ENCODE data around the gene TACR2. TPM values are rescaled to one million over a fixed set of nuclear protein-coding genes. Genes with fewer than 3 reads are reported as not detected.

TACR2 gene
- total RNA-seq, 2 experiments from 2014 or later, result not detected

DNA sequence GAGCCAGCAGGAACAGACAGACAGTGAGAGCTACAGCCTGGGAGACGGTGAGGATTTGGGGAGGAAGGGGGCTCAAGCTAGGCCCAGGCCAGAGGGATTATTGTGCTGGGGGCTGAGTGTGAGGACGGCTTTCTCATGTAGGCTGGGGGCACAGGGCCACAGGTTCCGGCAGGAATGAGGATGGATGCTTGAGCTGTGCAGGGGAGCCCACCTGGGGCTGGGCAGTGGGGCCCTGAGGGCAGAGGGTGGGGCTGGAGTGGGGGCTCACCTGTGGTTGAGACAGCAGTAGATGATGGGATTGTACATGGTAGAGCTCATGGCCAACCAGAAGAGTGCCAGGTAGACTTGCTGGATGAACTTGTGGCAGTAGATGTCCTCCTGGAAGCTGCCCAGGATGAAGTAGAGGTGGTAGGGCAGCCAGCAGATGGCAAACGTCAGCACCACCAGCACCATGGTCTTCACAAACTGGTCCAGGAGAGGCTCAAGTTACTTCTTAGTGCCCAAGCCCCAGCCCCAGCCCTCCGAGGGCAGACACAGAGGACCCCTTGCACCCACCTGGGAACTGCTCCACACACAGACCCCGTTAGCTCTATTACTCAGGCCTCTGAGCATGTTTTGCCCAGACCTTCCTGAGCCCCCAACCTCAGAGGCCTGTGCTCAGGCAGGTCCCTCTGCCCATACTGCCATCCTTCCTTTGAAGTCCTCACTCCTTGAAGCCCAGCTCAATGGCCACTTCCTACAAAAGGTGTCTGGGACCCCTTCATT is 9.7 kb downstream of the TACR2 start:
- Histone ChIP-seq H3K27me3 (ENCODE audit: control insufficient read depth in 1 of 2, insufficient read depth in 2 of 2, low read length in 2 of 2) (no peaks in the 10 kb centered on the region), H3K9me3 (ENCODE audit: control insufficient read depth in 1 of 2, insufficient read depth in 1 of 2, low read length in 2 of 2) (no peaks in the 10 kb centered on the region), H3K4me1 (ENCODE audit: insufficient read depth, low read length) (peaks cover 21% of the 10 kb centered on the region), H3K27ac (ENCODE audit: low read depth in 1 of 2, low read length in 2 of 2) (no peak overlapping the region), H3K4me3 (ENCODE audit: low read length) (no peak overlapping the region), H3K36me3 (ENCODE audit: insufficient read depth, low read length) (peaks cover 19% of the 10 kb centered on the region)
- Mint-ChIP-seq H3K9me3 (no peaks in the 10 kb centered on the region), H3K36me3 (ENCODE audit: low read depth) (peaks cover 25% of the 10 kb centered on the region), H3K27ac (peak overlapping the region; percentile 12), H3K4me3 (no peak overlapping the region), H3K4me1 (ENCODE audit: low read depth) (peaks cover 28% of the 10 kb centered on the region), H3K27me3 (no peaks in the 10 kb centered on the region)
- intact Hi-C loops (cut with DNase I, micrococcal nuclease), result loop anchor here (5.0 kb wide), 3 partner anchors 90 to 280 kb away; no protein-coding TSS in a partner anchor
- DNase-seq (peak in 1 of 14 experiments; percentile 36), ATAC-seq (ENCODE audit: poor library complexity) (no peak)
- TF ChIP-seq, protein P1, sequence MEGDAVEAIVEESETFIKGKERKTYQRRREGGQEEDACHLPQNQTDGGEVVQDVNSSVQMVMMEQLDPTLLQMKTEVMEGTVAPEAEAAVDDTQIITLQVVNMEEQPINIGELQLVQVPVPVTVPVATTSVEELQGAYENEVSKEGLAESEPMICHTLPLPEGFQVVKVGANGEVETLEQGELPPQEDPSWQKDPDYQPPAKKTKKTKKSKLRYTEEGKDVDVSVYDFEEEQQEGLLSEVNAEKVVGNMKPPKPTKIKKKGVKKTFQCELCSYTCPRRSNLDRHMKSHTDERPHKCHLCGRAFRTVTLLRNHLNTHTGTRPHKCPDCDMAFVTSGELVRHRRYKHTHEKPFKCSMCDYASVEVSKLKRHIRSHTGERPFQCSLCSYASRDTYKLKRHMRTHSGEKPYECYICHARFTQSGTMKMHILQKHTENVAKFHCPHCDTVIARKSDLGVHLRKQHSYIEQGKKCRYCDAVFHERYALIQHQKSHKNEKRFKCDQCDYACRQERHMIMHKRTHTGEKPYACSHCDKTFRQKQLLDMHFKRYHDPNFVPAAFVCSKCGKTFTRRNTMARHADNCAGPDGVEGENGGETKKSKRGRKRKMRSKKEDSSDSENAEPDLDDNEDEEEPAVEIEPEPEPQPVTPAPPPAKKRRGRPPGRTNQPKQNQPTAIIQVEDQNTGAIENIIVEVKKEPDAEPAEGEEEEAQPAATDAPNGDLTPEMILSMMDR (IDR thresholded peaks at IDR 0.05), result no peak
- ChIA-PET CTCF (interaction anchor here (1.1 to 2.5 kb wide), 8 partner anchors 9 to 348 kb away, joined by 3 to 25 read pairs (median 6); no protein-coding TSS in a partner anchor), POLR2A (interaction anchor here (0.9 to 3.0 kb wide), 5 partner anchors 14 to 305 kb away, joined by 3 to 21 read pairs (median 3); partner anchors contain the start of gene TSPAN15)

- Histone ChIP-seq H3K9me3 (ENCODE audit: control insufficient read depth in 1 of 2, insufficient read depth in 1 of 2, low read length in 2 of 2) (no peaks in the 10 kb centered on the region), H3K36me3 (ENCODE audit: insufficient read depth, low read length) (peaks cover 24% of the 10 kb centered on the region), H3K27ac (ENCODE audit: low read depth in 1 of 2, low read length in 2 of 2) (no peak overlapping the region), H3K27me3 (ENCODE audit: control insufficient read depth in 1 of 2, insufficient read depth in 2 of 2, low read length in 2 of 2) (no peaks in the 10 kb centered on the region), H3K4me3 (ENCODE audit: low read length) (no peak overlapping the region), H3K4me1 (ENCODE audit: insufficient read depth, low read length) (peaks cover 21% of the 10 kb centered on the region)
- no peaks in the 10 kb centered on the region for H3K9me3 Mint-ChIP-seq
- H3K27me3 Mint-ChIP-seq, result no peaks in the 10 kb centered on the region
- H3K36me3 Mint-ChIP-seq (ENCODE audit: low read depth), result peaks cover 31% of the 10 kb centered on the region
- TF ChIP-seq, protein P1 (IDR thresholded peaks at IDR 0.05), result no peak
- H3K27ac Mint-ChIP-seq, result peak overlapping the region; percentile 12
- H3K4me1 Mint-ChIP-seq (ENCODE audit: low read depth), result peaks cover 28% of the 10 kb centered on the region
- ChIA-PET CTCF (interaction anchor here (2.1 kb wide), 1 partner anchor 14 kb away, joined by 11 read pairs; no protein-coding TSS in a partner anchor), POLR2A (interaction anchor here (0.9 to 3.0 kb wide), 3 partner anchors 44 to 304 kb away, joined by 3 to 21 read pairs (median 3); no protein-coding TSS in a partner anchor)
- DNase-seq, result peak in 1 of 14 experiments; percentile 19
- intact Hi-C loops (cut with DNase I, micrococcal nuclease), result loop anchor here (5.0 kb wide), 3 partner anchors 89 to 279 kb away; no protein-coding TSS in a partner anchor
- H3K4me3 Mint-ChIP-seq, result no peak overlapping the region
- ATAC-seq (ENCODE audit: poor library complexity), result no peak
Observed at GRCh38 chr10:69406302-69406811, 10.4 kb downstream of the TACR2 start.

DNA sequence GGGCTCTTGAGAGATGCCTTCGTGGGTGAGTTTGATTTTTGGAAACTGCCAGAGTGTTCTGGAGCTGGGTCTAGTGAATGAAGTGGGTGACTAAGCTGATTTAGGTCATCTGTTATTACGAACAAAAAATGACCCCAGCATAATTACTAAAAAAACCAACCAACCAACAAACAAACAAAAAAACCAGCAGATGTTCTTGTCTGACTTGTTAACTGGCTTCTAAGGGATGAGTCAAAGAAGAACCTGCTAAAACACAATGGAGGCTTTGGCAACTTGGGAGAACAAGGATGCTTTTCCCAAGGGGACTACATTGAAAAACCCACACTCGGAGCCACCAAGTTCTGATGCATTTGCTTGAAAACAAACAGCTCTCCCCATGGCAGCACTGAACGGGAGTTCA is 11.5 kb downstream of the TACR2 start:
- POLR2A ChIA-PET, result no interaction called here
- Mint-ChIP-seq H3K27ac (peak overlapping the region; percentile 12), H3K9me3 (no peaks in the 10 kb centered on the region), H3K4me1 (ENCODE audit: low read depth) (peaks cover 24% of the 10 kb centered on the region), H3K36me3 (ENCODE audit: low read depth) (peaks cover 42% of the 10 kb centered on the region), H3K4me3 (no peak overlapping the region), H3K27me3 (no peaks in the 10 kb centered on the region)
- Histone ChIP-seq H3K36me3 (ENCODE audit: insufficient read depth, low read length) (peaks cover 35% of the 10 kb centered on the region), H3K27me3 (ENCODE audit: control insufficient read depth in 1 of 2, insufficient read depth in 2 of 2, low read length in 2 of 2) (no peaks in the 10 kb centered on the region), H3K4me3 (ENCODE audit: low read length) (no peak overlapping the region), H3K27ac (ENCODE audit: low read depth in 1 of 2, low read length in 2 of 2) (no peak overlapping the region), H3K4me1 (ENCODE audit: insufficient read depth, low read length) (peaks cover 21% of the 10 kb centered on the region), H3K9me3 (ENCODE audit: control insufficient read depth in 1 of 2, insufficient read depth in 1 of 2, low read length in 2 of 2) (no peaks in the 10 kb centered on the region)
- intact Hi-C loops (cut with DNase I, micrococcal nuclease), result loop anchor here (5.0 kb wide), 3 partner anchors 88 to 278 kb away; no protein-coding TSS in a partner anchor
- DNase-seq, result no peak
- ATAC-seq (ENCODE audit: poor library complexity), result no peak
- TF ChIP-seq, protein P1 (IDR thresholded peaks at IDR 0.05), result no peak
- CTCF ChIA-PET, result no interaction called here
